ENCODE measurements around the gene SLC7A7. TPM values are rescaled to one million over a fixed set of nuclear protein-coding genes. Genes with fewer than 3 reads are reported as not detected.

The SLC7A7 gene
- total and polyA plus RNA-seq, 2 of the 13 experiments (the other 11 are each of a cell fraction or from before 2014, with no cell fraction given), result 0.13 to 0.63 TPM

GRCh38 chr14:22829661-22830442, 14.6 kb upstream of the SLC7A7 start, which contains the start of gene MRPL52 (continued):
- TF ChIP-seq ZNF724P (CRISPR knock-in tag; IDR thresholded peaks at IDR 0.05; ENCODE audit: borderline replicate concordance) (no peak; the same call in 1 of the 2 replicates), RAD21 (CRISPR knock-in tag; IDR thresholded peaks at IDR 0.05) (peak; percentile 53; the same call in 1 of the 2 replicates), ZC3H4 (CRISPR knock-in tag; IDR thresholded peaks at IDR 0.05; ENCODE audit: borderline replicate concordance) (no peak), CBFB (CRISPR knock-in tag; IDR thresholded peaks at IDR 0.05) (peak; percentile 69; the same call in 1 of the 2 replicates), IRF2 (CRISPR knock-in tag; IDR thresholded peaks at IDR 0.05) (peak; percentile 84; the same call in 1 of the 2 replicates), GATA4 (IDR thresholded peaks at IDR 0.05; ENCODE audit: borderline replicate concordance, low read depth) (peak; percentile 68; the same call in 1 of the 2 replicates), MLXIP (CRISPR knock-in tag; IDR thresholded peaks at IDR 0.05; ENCODE audit: borderline replicate concordance) (no peak), MATR3 (CRISPR knock-in tag; IDR thresholded peaks at IDR 0.05) (no peak), ZNF75D (CRISPR knock-in tag; IDR thresholded peaks at IDR 0.05; ENCODE audit: borderline replicate concordance) (no peak), SRF (IDR thresholded peaks at IDR 0.05; ENCODE audit: low read depth, low read length) (no peak), POLR2AphosphoS5 (IDR thresholded peaks at IDR 0.05; ENCODE audit: low read depth, low read length) (peak; percentile 100), ZNF124 (CRISPR knock-in tag; IDR thresholded peaks at IDR 0.05) (peak; percentile 45; the same call in 1 of the 2 replicates), SPEN (CRISPR knock-in tag; IDR thresholded peaks at IDR 0.05; ENCODE audit: low read depth) (0 out of 2 replicates have a peak, but pooled peaks have one; percentile 28), SETDB1 (CRISPR knock-in tag; IDR thresholded peaks at IDR 0.05; ENCODE audit: borderline replicate concordance) (no peak), ZNF17 (CRISPR knock-in tag; IDR thresholded peaks at IDR 0.05) (no peak), ZNF326 (CRISPR knock-in tag; IDR thresholded peaks at IDR 0.05; ENCODE audit: borderline replicate concordance) (no peak; the same call in 1 of the 2 replicates), SYNCRIP (IDR thresholded peaks at IDR 0.05; ENCODE audit: insufficient read depth, low read depth, low read length) (no peak), POGZ (CRISPR knock-in tag; IDR thresholded peaks at IDR 0.05) (peak; percentile 96), NFE2 (CRISPR knock-in tag; IDR thresholded peaks at IDR 0.05) (no peak), DPF2 (CRISPR knock-in tag; IDR thresholded peaks at IDR 0.05; ENCODE audit: borderline replicate concordance, low read depth) (no peak), THRA (CRISPR knock-in tag; IDR thresholded peaks at IDR 0.05; ENCODE audit: borderline replicate concordance) (no peak; the same call in none of the 2 replicates), TSC22D2 (CRISPR knock-in tag; IDR thresholded peaks at IDR 0.05; ENCODE audit: borderline replicate concordance) (peak; percentile 85), ZGPAT (CRISPR knock-in tag; IDR thresholded peaks at IDR 0.05) (peak; percentile 96), TCF12 (IDR thresholded peaks at IDR 0.05) (no peak), TCF12 (CRISPR knock-in tag; IDR thresholded peaks at IDR 0.05) (no peak; the same call in 1 of the 2 replicates), SMARCE1 (IDR thresholded peaks at IDR 0.05; ENCODE audit: borderline replicate concordance) (no peak)

All from HepG2 (cell line).